HCT116 (cell line): Measurements from ENCODE around the gene SLC7A1. TPM values are rescaled to one million over a fixed set of nuclear protein-coding genes. Genes with fewer than 3 reads are reported as not detected.

Experiments used
- ATAC-seq: fragments of 200-7000 bp; cut with Tn5 transposase; 2 replicates; pipeline ENCODE4 v1.9.1; 2020; ENCODE audit warnings: mild to moderate bottlenecking, moderate library complexity
- BruUV-seq: library from RNA; stranded (reverse); fragments of 400-500 nt; replicated peaks from 2 replicates; lab custom pipeline; 2021; lab: Mats Ljungman, UMichigan
- CTCF ChIA-PET: fragments of 300-600 bp; sonication (Branson Sonifier 250); formaldehyde crosslinking; loops from one replicate; lab custom pipeline; 2021; ENCODE audit warnings: antibody characterized with exemption; lab: Charles Lee
- POLR2A ChIA-PET: fragments of 300-600, 350-600 bp; sonication (Branson Sonifier 250); formaldehyde crosslinking; loops from one replicate; lab custom pipeline; 2021; ENCODE audit warnings: antibody characterized with exemption; lab: Charles Lee
- RAD21 ChIA-PET, 2 experiments: fragments of 300-600 bp; sonication (Branson Sonifier 250); formaldehyde crosslinking; loops; one replicate each; lab custom pipeline; 2023; ENCODE audit warnings: low total read pairs in 2 of 2; ENCODE audit not compliant: uncharacterized antibody in 2 of 2, unreplicated experiment in 2 of 2, low non-redundant PET in 1 of 2; lab: Charles Lee
- DNase-seq: peaks from one replicate; pipeline ENCODE4 v3.0.0-alpha.2; 2010; ENCODE audit warnings: low read depth, low spot score
- H2AFZ ChIP-seq: fragments of 200-600 bp; shearing (Covaris generic), sonication (generic); 2 replicates; pipeline ENCODE4 v1.6.1; 2017; ENCODE audit warnings: low read depth, mixed run types, mixed read lengths, antibody characterized with exemption, low read length; ENCODE audit not compliant: poor library complexity, severe bottlenecking
- H3K27ac ChIP-seq: 2 replicates; pipeline ENCODE4 v1.5.1; 2012; ENCODE audit warnings: low read depth, low read length
- H3K27me3 ChIP-seq: fragments of 200-600 bp; sonication (generic); 2 replicates; pipeline ENCODE4 v1.6.1; 2016; ENCODE audit warnings: mixed run types, low read length, mixed read lengths; ENCODE audit not compliant: insufficient read depth
- H3K36me3 ChIP-seq, 2 experiments: fragments of 200-500 bp in 1 of 2; fragments of 200-600 bp in 1 of 2; sonication (Bioruptor generic) in 1 of 2; sonication (generic) in 1 of 2; 2 replicates each; pipeline versions ENCODE4 v1.5.1 to v1.6.1; 2014 to 2016; ENCODE audit warnings: low read length in 2 of 2, inconsistent platforms in 1 of 2, mixed read lengths in 1 of 2, mixed run types in 1 of 2; ENCODE audit not compliant: insufficient read depth in 2 of 2, control insufficient read depth in 1 of 2
- H3K4me1 ChIP-seq, 2 experiments: fragments of 200-600 bp in 1 of 2; sonication (generic) in 1 of 2; 2 replicates each; pipeline versions ENCODE4 v1.5.1 to v1.6.1; 2012 to 2017; ENCODE audit warnings: low read length in 2 of 2, inconsistent platforms in 1 of 2, mild to moderate bottlenecking in 1 of 2, mixed read lengths in 1 of 2, mixed run types in 1 of 2, moderate library complexity in 1 of 2; ENCODE audit not compliant: insufficient read depth in 2 of 2, control insufficient read depth in 1 of 2
- H3K4me2 ChIP-seq: fragments of 200-600 bp; sonication (generic); 2 replicates; pipeline ENCODE4 v1.6.1; 2017; ENCODE audit warnings: mixed run types, low read length, mixed read lengths
- H3K4me3 ChIP-seq, 2 experiments: fragments of 200-600 bp in 1 of 2; sonication (generic) in 1 of 2; replicated peaks in 1 of 2; 2 replicates each; pipeline ENCODE4 v1.5.1; 2011 to 2016; ENCODE audit warnings: low read length in 2 of 2, control low read depth in 1 of 2, low read depth in 1 of 2, mild to moderate bottlenecking in 1 of 2, mixed read lengths in 1 of 2, mixed run types in 1 of 2
- H3K79me2 ChIP-seq: fragments of 200-600 bp; sonication (generic); 2 replicates; pipeline ENCODE4 v1.6.1; 2017; ENCODE audit warnings: mild to moderate bottlenecking, mixed run types, low read length, moderate library complexity, mixed read lengths; ENCODE audit not compliant: insufficient read depth
- H3K9ac ChIP-seq: fragments of 200-600 bp; sonication (generic); 2 replicates; pipeline ENCODE4 v1.6.1; 2016; ENCODE audit warnings: low read length, mixed read lengths
- H3K9me2 ChIP-seq: fragments of 200-600 bp; sonication (generic), shearing (Covaris generic); 2 replicates; pipeline ENCODE4 v1.6.1; 2017; ENCODE audit warnings: mixed run types, mild to moderate bottlenecking, moderate library complexity; ENCODE audit not compliant: insufficient read depth
- H3K9me3 ChIP-seq, 2 experiments: fragments of 200-500 bp in 1 of 2; fragments of 200-600 bp in 1 of 2; sonication (Bioruptor generic) in 1 of 2; sonication (generic) in 1 of 2; 2 replicates each; pipeline ENCODE4 v1.6.1; 2014 to 2017; ENCODE audit warnings: low read length in 2 of 2, mixed read lengths in 2 of 2, inconsistent platforms in 1 of 2, low read depth in 1 of 2, mild to moderate bottlenecking in 1 of 2, mixed run types in 1 of 2, moderate library complexity in 1 of 2; ENCODE audit not compliant: control insufficient read depth in 1 of 2, insufficient read depth in 1 of 2
- H4K20me1 ChIP-seq: fragments of 200-600 bp; sonication (generic), shearing (Covaris generic); 2 replicates; pipeline ENCODE4 v1.6.1; 2017; ENCODE audit warnings: mixed run types, mild to moderate bottlenecking, moderate library complexity; ENCODE audit not compliant: insufficient read depth
- ATF3 ChIP-seq: IDR thresholded peaks from 2 replicates; pipeline ENCODE4 v1.6.1; 2012
- CBX3 ChIP-seq: IDR thresholded peaks from 2 replicates; pipeline ENCODE4 v1.6.1; 2012; ENCODE audit warnings: low read depth
- CEBPB ChIP-seq: IDR thresholded peaks from 2 replicates; pipeline ENCODE4 v1.6.1; 2012; ENCODE audit warnings: low read depth
- EGR1 ChIP-seq: IDR thresholded peaks from 2 replicates; pipeline ENCODE4 v1.6.1; 2012; ENCODE audit warnings: low read depth
- ELF1 ChIP-seq: IDR thresholded peaks from 2 replicates; pipeline ENCODE4 v1.6.1; 2012; ENCODE audit warnings: low read depth, borderline replicate concordance
- EZH2phosphoT487 ChIP-seq: fragments of 200-600 bp; IDR thresholded peaks from 2 replicates; pipeline ENCODE4 v1.6.1; 2018; ENCODE audit warnings: antibody characterized with exemption, borderline replicate concordance
- FOSL1 ChIP-seq: IDR thresholded peaks from 2 replicates; pipeline ENCODE4 v1.6.1; 2012; ENCODE audit warnings: low read depth
- MAX ChIP-seq: IDR thresholded peaks from 2 replicates; pipeline ENCODE4 v1.6.1; 2012
- POLR2A ChIP-seq: IDR thresholded peaks from 2 replicates; pipeline ENCODE4 v1.7.0; 2011; ENCODE audit warnings: borderline replicate concordance; ENCODE audit not compliant: insufficient read depth, insufficient read length; ENCODE audit errors: extremely low read depth
- POLR2AphosphoS5 ChIP-seq: IDR thresholded peaks from 2 replicates; pipeline ENCODE4 v1.6.1; 2011; ENCODE audit warnings: mild to moderate bottlenecking, low read depth, low read length, moderate library complexity
- RAD21 ChIP-seq: IDR thresholded peaks from 2 replicates; pipeline ENCODE4 v1.6.1; 2012; ENCODE audit warnings: low read depth, mild to moderate bottlenecking
- REST ChIP-seq: IDR thresholded peaks from 2 replicates; pipeline ENCODE4 v1.6.1; 2012; ENCODE audit warnings: low read depth
- SIN3A ChIP-seq: IDR thresholded peaks from 2 replicates; pipeline ENCODE4 v1.6.1; 2012; ENCODE audit warnings: low read depth
- SP1 ChIP-seq: IDR thresholded peaks from 2 replicates; pipeline ENCODE4 v1.6.1; 2012; ENCODE audit warnings: low read depth
- SRF ChIP-seq: IDR thresholded peaks from 2 replicates; pipeline ENCODE4 v1.6.1; 2012; ENCODE audit warnings: low read depth
- YY1 ChIP-seq: IDR thresholded peaks from 2 replicates; pipeline ENCODE4 v1.6.1; 2011; ENCODE audit warnings: low read length, low read depth, moderate library complexity, mild to moderate bottlenecking; ENCODE audit not compliant: insufficient replicate concordance; ENCODE audit errors: extremely low read depth
- ZBTB33 ChIP-seq: IDR thresholded peaks from 2 replicates; pipeline ENCODE4 v1.6.1; 2011; ENCODE audit warnings: mild to moderate bottlenecking, low read length, moderate library complexity; ENCODE audit not compliant: insufficient replicate concordance; ENCODE audit errors: extremely low read depth
- ZFX ChIP-seq: fragments of 450-650 bp; IDR thresholded peaks from 2 replicates; pipeline ENCODE4 v1.6.1; 2017
- ZNF274 ChIP-seq: fragments of 200-500 bp; sonication (Bioruptor generic); IDR thresholded peaks from 2 replicates; pipeline ENCODE4 v1.6.1; 2014; ENCODE audit warnings: mild to moderate bottlenecking, low read depth, low read length, inconsistent platforms
- intact Hi-C: fragments of 100-400 bp; cut with micrococcal nuclease; formaldehyde crosslinking; loops from 2 replicates; pipeline ENCODE4 v1.10.0; 2022
- total RNA-seq: library from RNA; stranded (reverse); gene quantifications from one replicate; pipeline ENCODE4 v1.2.1, GENCODE V29; 2021; ENCODE audit not compliant: unreplicated experiment

SLC7A1 gene
- total RNA-seq, 1 experiment from 2014 or later: 124 TPM

- TF ChIP-seq SP1: no peak
- TF ChIP-seq POLR2A: no peak
- TF ChIP-seq MAX: no peak
- TF ChIP-seq ZNF274: no peak
- no peak for TF ChIP-seq ZBTB33
- no peak for TF ChIP-seq CEBPB
- TF ChIP-seq ATF3: no peak
- no peak for TF ChIP-seq CBX3
- TF ChIP-seq FOSL1: no peak
- TF ChIP-seq ZFX: no peak
- TF ChIP-seq SIN3A: no peak
- TF ChIP-seq REST: no peak
- no peak for TF ChIP-seq SRF
- no peak for TF ChIP-seq YY1
- TF ChIP-seq POLR2AphosphoS5: no peak
- no peak for TF ChIP-seq ELF1
- no peak for TF ChIP-seq EZH2phosphoT487
- no peak for TF ChIP-seq RAD21
- TF ChIP-seq EGR1: no peak
- TF ChIP-seq, all 23 proteins: peak for 0
These were observed 2.2 kb upstream of the SLC7A1 start for GRCh38 chr13:29597706-29598105.

More at GRCh38 chr13:29597706-29598105, 2.2 kb upstream of the SLC7A1 start:
- no peak for ATAC-seq
- Histone ChIP-seq H3K9me3 (no peaks in the 10 kb centered on the region), H3K79me2 (peaks cover 24% of the 10 kb centered on the region), H3K9me2 (no peaks in the 10 kb centered on the region), H3K9ac (no peak overlapping the region), H3K36me3 (no peaks in the 10 kb centered on the region), H3K4me3 (no peak overlapping the region), H4K20me1 (no peaks in the 10 kb centered on the region), H3K27ac (no peak overlapping the region), H3K4me2 (no peak overlapping the region), H2AFZ (no peak overlapping the region), H3K27me3 (0 out of 2 replicates have a peak, but pooled peaks cover 4% of the 10 kb centered on the region), H3K4me1 (peaks cover 8 to 15% of the 10 kb centered on the region in 2 experiments)
- DNase-seq: no peak
- no TSS peak for BruUV-seq
- ChIA-PET RAD21 (no interaction called here), POLR2A (no interaction called here), CTCF (no interaction called here)
- intact Hi-C loops: loop anchor here (10.0 kb wide), 1 partner anchor 247 kb away; no protein-coding TSS in a partner anchor
